HEK293 (cell line): ENCODE data around the gene ATP8A2.

ENCODE experiments used
- CTCF ChIA-PET: fragments of 350-600 bp; formaldehyde crosslinking; extraction: SDS; loops from one replicate; lab custom pipeline; 2021; ENCODE audit warnings: antibody characterized with exemption; lab: Yijun Ruan, JAX
- POLR2A ChIA-PET: fragments of 300-600 bp; formaldehyde crosslinking; extraction: SDS; loops from one replicate; lab custom pipeline; 2020; ENCODE audit warnings: antibody characterized with exemption, inconsistent platforms; lab: Yijun Ruan, JAX
- H3K27ac ChIP-seq: fragments of 200-500 bp; sonication (Bioruptor generic); 2 replicates; pipeline ENCODE4 v1.5.1; 2014; ENCODE audit warnings: low read depth, low read length, control low read depth, inconsistent platforms; ENCODE audit errors: extremely low read depth
- H3K36me3 ChIP-seq, 2 experiments: fragments of 200-500 bp in 1 of 2; sonication (Bioruptor generic) in 1 of 2; 1 replicate in 1 of 2; 2 replicates in 1 of 2; pipeline ENCODE4 v1.5.1; 2014 to 2017; ENCODE audit warnings: inconsistent platforms in 2 of 2, low read length in 2 of 2; ENCODE audit not compliant: control insufficient read depth in 2 of 2, insufficient read depth in 1 of 2
- H3K4me1 ChIP-seq: fragments of 200-500 bp; sonication (Bioruptor generic); 2 replicates; pipeline ENCODE4 v1.5.1; 2014; ENCODE audit warnings: mild to moderate bottlenecking, low read length, inconsistent platforms; ENCODE audit not compliant: control insufficient read depth, insufficient read depth
- H3K4me3 ChIP-seq: 2 replicates; pipeline ENCODE4 v1.5.1; 2011; ENCODE audit warnings: low read depth, mild to moderate bottlenecking, control low read depth, low read length, moderate library complexity
- H3K9me3 ChIP-seq: fragments of 200-500 bp; sonication (Bioruptor generic); 2 replicates; pipeline ENCODE4 v1.5.1; 2014; ENCODE audit warnings: low read depth, low read length, inconsistent platforms; ENCODE audit not compliant: control insufficient read depth, insufficient read depth
- BCL11A ChIP-seq: fragments of 450-650 bp; formaldehyde crosslinking; IDR thresholded peaks from 2 replicates; pipeline ENCODE4 v1.5.1; 2016; ENCODE audit warnings: low read depth, missing biosample characterization, missing genetic modification characterization
- OSR2 ChIP-seq: fragments of 450-650 bp; formaldehyde crosslinking; IDR thresholded peaks from 2 replicates; pipeline ENCODE4 v1.5.1; 2016; ENCODE audit warnings: missing biosample characterization, missing genetic modification characterization
- SETDB1 ChIP-seq: IDR thresholded peaks from one replicate; pipeline ENCODE4 v1.6.1; 2017; ENCODE audit warnings: mild to moderate bottlenecking, low read length, moderate library complexity, mixed read lengths; ENCODE audit not compliant: insufficient read length
- YY2 ChIP-seq: fragments of 450-650 bp; formaldehyde crosslinking; IDR thresholded peaks from 2 replicates; pipeline ENCODE4 v1.5.1; 2016; ENCODE audit warnings: missing biosample characterization, missing genetic modification characterization
- ZBTB1 ChIP-seq: fragments of 450-650 bp; formaldehyde crosslinking; IDR thresholded peaks from 2 replicates; pipeline ENCODE4 v1.5.1; 2016; ENCODE audit warnings: missing biosample characterization, missing genetic modification characterization
- ZBTB7A ChIP-seq: fragments of 450-650 bp; formaldehyde crosslinking; IDR thresholded peaks from 2 replicates; pipeline ENCODE4 v1.5.1; 2016; ENCODE audit warnings: low read depth, missing biosample characterization, missing genetic modification characterization
- ZEB2 ChIP-seq: fragments of 450-650 bp; formaldehyde crosslinking; IDR thresholded peaks from 2 replicates; pipeline ENCODE4 v1.5.1; 2016; ENCODE audit warnings: missing biosample characterization, missing genetic modification characterization
- ZFHX2 ChIP-seq: fragments of 450-650 bp; formaldehyde crosslinking; conservative IDR thresholded peaks from 2 replicates; pipeline ENCODE4 v1.5.1; 2016; ENCODE audit warnings: missing biosample characterization, missing genetic modification characterization
- ZNF121 ChIP-seq: fragments of 450-650 bp; formaldehyde crosslinking; IDR thresholded peaks from 2 replicates; pipeline ENCODE4 v1.5.1; 2016; ENCODE audit warnings: missing biosample characterization, missing genetic modification characterization
- ZNF16 ChIP-seq: fragments of 450-650 bp; formaldehyde crosslinking; IDR thresholded peaks from 2 replicates; pipeline ENCODE4 v1.5.1; 2016; ENCODE audit warnings: low read depth, missing biosample characterization, missing genetic modification characterization
- ZNF19 ChIP-seq: fragments of 450-650 bp; formaldehyde crosslinking; IDR thresholded peaks from 2 replicates; pipeline ENCODE4; 2016; ENCODE audit warnings: missing biosample characterization, missing genetic modification characterization, low read depth
- ZNF2 ChIP-seq: fragments of 450-650 bp; formaldehyde crosslinking; IDR thresholded peaks from 2 replicates; pipeline ENCODE4 v1.5.1; 2016; ENCODE audit warnings: missing biosample characterization, missing genetic modification characterization
- ZNF211 ChIP-seq: fragments of 450-650 bp; formaldehyde crosslinking; IDR thresholded peaks from 2 replicates; pipeline ENCODE4 v1.5.1; 2016; ENCODE audit warnings: low read depth, missing biosample characterization, missing genetic modification characterization
- ZNF335 ChIP-seq: fragments of 450-650 bp; formaldehyde crosslinking; conservative IDR thresholded peaks from 2 replicates; pipeline ENCODE4 v1.5.1; 2016; ENCODE audit warnings: missing biosample characterization, missing genetic modification characterization
- ZNF398 ChIP-seq: fragments of 450-650 bp; formaldehyde crosslinking; IDR thresholded peaks from 2 replicates; pipeline ENCODE4 v1.5.1; 2017; ENCODE audit warnings: missing biosample characterization, missing genetic modification characterization
- ZNF433 ChIP-seq: fragments of 450-650 bp; formaldehyde crosslinking; IDR thresholded peaks from 2 replicates; pipeline ENCODE4 v1.5.1; 2016; ENCODE audit warnings: missing biosample characterization, missing genetic modification characterization, low read depth
- ZNF449 ChIP-seq: fragments of 450-650 bp; formaldehyde crosslinking; IDR thresholded peaks from 2 replicates; pipeline ENCODE4 v1.5.1; 2017; ENCODE audit warnings: missing biosample characterization, mild to moderate bottlenecking, missing genetic modification characterization, moderate library complexity
- ZNF501 ChIP-seq: fragments of 450-650 bp; formaldehyde crosslinking; IDR thresholded peaks from 2 replicates; pipeline ENCODE4 v1.5.1; 2016; ENCODE audit warnings: missing biosample characterization, missing genetic modification characterization
- ZNF560 ChIP-seq: fragments of 450-650 bp; formaldehyde crosslinking; IDR thresholded peaks from 2 replicates; pipeline ENCODE4 v1.5.1; 2017; ENCODE audit warnings: missing biosample characterization, missing genetic modification characterization, borderline replicate concordance
- ZNF660 ChIP-seq: fragments of 450-650 bp; IDR thresholded peaks from 2 replicates; pipeline ENCODE4 v1.5.1; 2018; ENCODE audit warnings: missing biosample characterization, mild to moderate bottlenecking, missing genetic modification characterization
- ZNF768 ChIP-seq: fragments of 450-650 bp; formaldehyde crosslinking; IDR thresholded peaks from 2 replicates; pipeline ENCODE4 v1.5.1; 2018; ENCODE audit warnings: missing biosample characterization, mild to moderate bottlenecking, missing genetic modification characterization
- ZNF785 ChIP-seq: fragments of 450-650 bp; formaldehyde crosslinking; IDR thresholded peaks from 2 replicates; pipeline ENCODE4 v1.5.1; 2016; ENCODE audit warnings: missing biosample characterization, missing genetic modification characterization

Gene ATP8A2

GRCh38 chr13:25380741-25381324 lies 9.1 kb downstream of the ATP8A2 start (continued):
- TF ChIP-seq ZNF449 (tag by site-specific recombination) (no peak), ZNF121 (tag by site-specific recombination) (no peak), ZNF433 (tag by site-specific recombination) (no peak), ZNF785 (tag by site-specific recombination) (no peak), ZNF560 (tag by site-specific recombination) (no peak), YY2 (tag by site-specific recombination) (no peak), ZNF660 (tag by site-specific recombination) (no peak), BCL11A (tag by site-specific recombination) (no peak), ZNF501 (no peak)

GRCh38 chr13:25384758-25385410 lies 13.1 kb downstream of the ATP8A2 start:
- ChIA-PET CTCF (interaction anchor here (0.6 to 1.4 kb wide), 5 partner anchors 9 to 1180 kb away, joined by 3 to 7 read pairs (median 5); no protein-coding TSS in a partner anchor), POLR2A (no interaction called here)
- TF ChIP-seq ZNF2: no peak
- Histone ChIP-seq H3K4me1 (no peaks in the 10 kb centered on the region), H3K4me3 (no peak overlapping the region), H3K36me3 (no peaks in the 10 kb centered on the region), H3K9me3 (no peaks in the 10 kb centered on the region), H3K27ac (no peak overlapping the region)

- Histone ChIP-seq H3K27ac (no peak overlapping the region), H3K4me3 (no peak overlapping the region), H3K4me1 (no peaks in the 10 kb centered on the region), H3K9me3 (no peaks in the 10 kb centered on the region), H3K36me3 (no peaks in the 10 kb centered on the region)
- CTCF ChIA-PET: interaction anchor here (0.9 to 2.0 kb wide), 2 partner anchors 16 to 183 kb away, joined by 3 to 8 read pairs; no protein-coding TSS in a partner anchor
- peak; percentile 76 for TF ChIP-seq ZNF335 (tag by site-specific recombination)
- TF ChIP-seq ZNF398: no peak
- POLR2A ChIA-PET: no interaction called here
Measured at GRCh38 chr13:25391932-25392331, 20.2 kb downstream of the ATP8A2 start.

GRCh38 chr13:25394402-25395060 lies 22.8 kb downstream of the ATP8A2 start:
- H3K9me3 ChIP-seq: no peaks in the 10 kb centered on the region
- TF ChIP-seq ZNF19: no peak
- TF ChIP-seq ZNF16 (tag by site-specific recombination): no peak
- no peak for TF ChIP-seq ZBTB1
- TF ChIP-seq ZFHX2: no peak
- TF ChIP-seq ZBTB7A: no peak
- TF ChIP-seq OSR2 (tag by site-specific recombination): no peak
- TF ChIP-seq ZEB2 (tag by site-specific recombination): no peak
- no peak for TF ChIP-seq ZNF768
- peak; percentile 53 for TF ChIP-seq SETDB1
- TF ChIP-seq ZNF211 (tag by site-specific recombination): peak; percentile 61; the same call in 1 of the 2 replicates
- TF ChIP-seq, all 188 proteins: peak for 2
- no peaks in the 10 kb centered on the region for H3K36me3 ChIP-seq
- POLR2A ChIA-PET: no interaction called here
- no peaks in the 10 kb centered on the region for H3K4me1 ChIP-seq
- CTCF ChIA-PET: no interaction called here
- no peak overlapping the region for H3K4me3 ChIP-seq
- H3K27ac ChIP-seq: no peak overlapping the region
